Liver (tissue), 9 donors: ENCODE measurements around the gene SPTLC1. TPM values are rescaled to one million over a fixed set of nuclear protein-coding genes. Genes with fewer than 3 reads are reported as not detected.

Source experiments
- DNase-seq: peaks from one replicate; pipeline ENCODE4 v3.0.0-alpha.2; 2017; ENCODE audit warnings: low spot score
- H3K27ac ChIP-seq, 2 donors: one replicate each; pipeline ENCODE4 v1.7.0; 2013; ENCODE audit warnings: inconsistent platforms in 2 of 2, low read length in 2 of 2, control low read depth in 1 of 2, low read depth in 1 of 2, mild to moderate bottlenecking in 1 of 2
- H3K27me3 ChIP-seq, 4 donors: one replicate each; pipeline versions ENCODE4 v1.6.1 to v1.7.0; 2013; ENCODE audit warnings: low read length in 3 of 4, inconsistent platforms in 1 of 4, mild to moderate bottlenecking in 1 of 4, moderate library complexity in 1 of 4; ENCODE audit not compliant: control insufficient read depth in 4 of 4, insufficient read depth in 4 of 4
- H3K36me3 ChIP-seq, 4 donors: one replicate each; pipeline versions ENCODE4 v1.6.1 to v1.7.0; 2013; ENCODE audit warnings: low read length in 3 of 4, mild to moderate bottlenecking in 3 of 4, low read depth in 1 of 4, moderate library complexity in 1 of 4; ENCODE audit not compliant: control insufficient read depth in 4 of 4, insufficient read depth in 3 of 4
- H3K4me1 ChIP-seq, 4 donors: one replicate each; pipeline versions ENCODE4 v1.6.1 to v1.7.0; 2013; ENCODE audit warnings: low read length in 3 of 4, mild to moderate bottlenecking in 3 of 4, moderate library complexity in 1 of 4; ENCODE audit not compliant: control insufficient read depth in 4 of 4, insufficient read depth in 4 of 4
- H3K4me3 ChIP-seq, 3 donors: one replicate each; pipeline versions ENCODE4 v1.6.1 to v1.7.0; 2013; ENCODE audit warnings: low read length in 3 of 3, control low read depth in 1 of 3, low read depth in 1 of 3, mild to moderate bottlenecking in 1 of 3
- H3K9ac ChIP-seq, 2 donors: one replicate each; pipeline ENCODE4 v1.7.0; 2013; ENCODE audit warnings: low read length in 2 of 2, mild to moderate bottlenecking in 2 of 2, moderate library complexity in 2 of 2, control low read depth in 1 of 2, low read depth in 1 of 2
- H3K9me3 ChIP-seq, 4 donors: one replicate each; pipeline versions ENCODE4 v1.6.1 to v1.7.0; 2013; ENCODE audit warnings: low read length in 3 of 4; ENCODE audit not compliant: control insufficient read depth in 4 of 4
- ATF3 ChIP-seq: IDR thresholded peaks from 2 replicates; pipeline ENCODE4 v1.6.1; 2016; ENCODE audit warnings: antibody characterized with exemption
- CTCF ChIP-seq: fragments of 150-350 bp; IDR thresholded peaks from 2 replicates; pipeline ENCODE4 v1.5.1; 2017; ENCODE audit warnings: improper control_type of control experiment, low read depth, low read length; ENCODE audit not compliant: missing input control
- EGR1 ChIP-seq, 2 donors: IDR thresholded peaks; 2 replicates each; pipeline ENCODE4 v1.6.1; 2016 to 2018; ENCODE audit warnings: antibody characterized with exemption in 2 of 2, low read depth in 2 of 2
- FOXA1 ChIP-seq: IDR thresholded peaks from 2 replicates; pipeline ENCODE4 v1.6.1; 2016; ENCODE audit warnings: antibody characterized with exemption
- FOXA2 ChIP-seq: IDR thresholded peaks from 2 replicates; pipeline ENCODE4 v1.6.1; 2016; ENCODE audit warnings: antibody characterized with exemption
- GABPA ChIP-seq, 2 donors: IDR thresholded peaks in 1 of 2; conservative IDR thresholded peaks in 1 of 2; 2 replicates each; pipeline ENCODE4 v1.6.1; 2016; ENCODE audit warnings: antibody characterized with exemption in 2 of 2, mild to moderate bottlenecking in 1 of 2, moderate library complexity in 1 of 2
- HNF4A ChIP-seq, 2 donors: conservative IDR thresholded peaks; 2 replicates each; pipeline ENCODE4 v1.6.1; 2016; ENCODE audit warnings: antibody characterized with exemption in 2 of 2, mild to moderate bottlenecking in 2 of 2
- NR2F2 ChIP-seq: IDR thresholded peaks from 2 replicates; pipeline ENCODE4 v1.6.1; 2016; ENCODE audit warnings: antibody characterized with exemption
- RAD21 ChIP-seq, 2 donors: IDR thresholded peaks; 2 replicates each; pipeline ENCODE4 v1.6.1; 2016; ENCODE audit warnings: antibody characterized with exemption in 2 of 2, mild to moderate bottlenecking in 2 of 2
- RXRA ChIP-seq, 2 donors: IDR thresholded peaks; 2 replicates each; pipeline ENCODE4 v1.6.1; 2017 to 2018; ENCODE audit warnings: antibody characterized with exemption in 2 of 2, mild to moderate bottlenecking in 1 of 2
- SP1 ChIP-seq: IDR thresholded peaks from 2 replicates; pipeline ENCODE4 v1.6.1; 2018; ENCODE audit warnings: antibody characterized with exemption, mild to moderate bottlenecking
- TAF1 ChIP-seq: conservative IDR thresholded peaks from 2 replicates; pipeline ENCODE4 v1.6.1; 2016; ENCODE audit warnings: antibody characterized with exemption, mild to moderate bottlenecking
- YY1 ChIP-seq: IDR thresholded peaks from 2 replicates; pipeline ENCODE4 v1.6.1; 2016; ENCODE audit warnings: antibody characterized with exemption, mild to moderate bottlenecking
- WGBS: extraction: QIAGEN DNeasy Blood & Tissue Kit; methylation state at CpG from one replicate; pipeline ENCODE4 v1.1.7; 2013; 5-methylcytosine and 5-hydroxymethylcytosine counted together
- polyA plus RNA-seq, 2 donors: library from polyadenylated mRNA; stranded (reverse) in 1 of 2; unstranded in 1 of 2; fragments of 200-250 nt in 1 of 2; fragments of >200 nt in 1 of 2; fragmentation: Nextera tagmentation in 1 of 2; extraction: Ambion mirVana in 1 of 2; gene quantifications; one replicate each; pipeline versions ENCODE4 v1.2.1 to v1.2.3, GENCODE V29; 2013 to 2015
- total RNA-seq, 2 donors: library from RNA; depleted of rRNA; stranded (reverse); fragments of >200 nt; gene quantifications; one replicate each; pipeline ENCODE4 v1.2.3, GENCODE V29; 2014
- TF ChIP-seq, protein P1 (sequence below): IDR thresholded peaks from 2 replicates; pipeline ENCODE4 v1.6.1; 2016; ENCODE audit warnings: antibody characterized with exemption, mild to moderate bottlenecking
- TF ChIP-seq, protein P2 (sequence below): IDR thresholded peaks from 2 replicates; pipeline ENCODE4 v1.6.1; 2016; ENCODE audit warnings: antibody characterized with exemption
- donor health status: healthy.
- donor health status: healthy.
- donor health status: healthy.
- donor health status: healthy.
- donor health status: healthy.

The SPTLC1 gene
- total and polyA plus RNA-seq, 4 donors, result 9.9 to 38.0 (median 19.8) TPM

DNA sequence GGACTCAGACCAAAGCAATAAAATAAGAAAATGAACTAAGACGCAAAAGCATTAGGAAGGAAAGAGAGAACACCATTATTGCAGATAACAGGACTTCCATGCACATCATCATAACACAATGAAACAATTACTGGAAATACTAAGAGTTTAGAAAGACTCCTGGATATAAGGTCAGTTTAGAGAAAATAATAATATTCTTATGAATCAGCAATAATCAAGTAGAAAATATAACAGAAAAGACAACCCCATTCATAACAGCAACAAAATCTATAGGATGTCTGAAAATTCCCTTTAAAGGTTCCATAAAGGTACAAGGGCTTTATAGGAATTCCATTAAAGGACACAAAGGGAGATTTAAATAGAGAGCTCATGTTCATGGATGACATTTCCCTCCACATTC lies 73.0 kb downstream of the SPTLC1 start:
- H3K9ac ChIP-seq, result no peak overlapping the region
- peaks cover 2 to 8% (median 4%) of the 10 kb centered on the region in 4 donors for H3K9me3 ChIP-seq
- H3K36me3 ChIP-seq, result peaks cover 6 to 57% (median 48%) of the 10 kb centered on the region in 4 donors
- no peaks in the 10 kb centered on the region for H3K27me3 ChIP-seq
- WGBS, result 100% methylated on average over 1 of the region's 1 CpG
- no peak overlapping the region for H3K27ac ChIP-seq
- H3K4me1 ChIP-seq, result no peaks in the 10 kb centered on the region
- no peak overlapping the region for H3K4me3 ChIP-seq
- DNase-seq, result no peak
- TF ChIP-seq NR2F2 (no peak), SP1 (no peak), CTCF (no peak), FOXA1 (no peak)
- TF ChIP-seq, protein P1, sequence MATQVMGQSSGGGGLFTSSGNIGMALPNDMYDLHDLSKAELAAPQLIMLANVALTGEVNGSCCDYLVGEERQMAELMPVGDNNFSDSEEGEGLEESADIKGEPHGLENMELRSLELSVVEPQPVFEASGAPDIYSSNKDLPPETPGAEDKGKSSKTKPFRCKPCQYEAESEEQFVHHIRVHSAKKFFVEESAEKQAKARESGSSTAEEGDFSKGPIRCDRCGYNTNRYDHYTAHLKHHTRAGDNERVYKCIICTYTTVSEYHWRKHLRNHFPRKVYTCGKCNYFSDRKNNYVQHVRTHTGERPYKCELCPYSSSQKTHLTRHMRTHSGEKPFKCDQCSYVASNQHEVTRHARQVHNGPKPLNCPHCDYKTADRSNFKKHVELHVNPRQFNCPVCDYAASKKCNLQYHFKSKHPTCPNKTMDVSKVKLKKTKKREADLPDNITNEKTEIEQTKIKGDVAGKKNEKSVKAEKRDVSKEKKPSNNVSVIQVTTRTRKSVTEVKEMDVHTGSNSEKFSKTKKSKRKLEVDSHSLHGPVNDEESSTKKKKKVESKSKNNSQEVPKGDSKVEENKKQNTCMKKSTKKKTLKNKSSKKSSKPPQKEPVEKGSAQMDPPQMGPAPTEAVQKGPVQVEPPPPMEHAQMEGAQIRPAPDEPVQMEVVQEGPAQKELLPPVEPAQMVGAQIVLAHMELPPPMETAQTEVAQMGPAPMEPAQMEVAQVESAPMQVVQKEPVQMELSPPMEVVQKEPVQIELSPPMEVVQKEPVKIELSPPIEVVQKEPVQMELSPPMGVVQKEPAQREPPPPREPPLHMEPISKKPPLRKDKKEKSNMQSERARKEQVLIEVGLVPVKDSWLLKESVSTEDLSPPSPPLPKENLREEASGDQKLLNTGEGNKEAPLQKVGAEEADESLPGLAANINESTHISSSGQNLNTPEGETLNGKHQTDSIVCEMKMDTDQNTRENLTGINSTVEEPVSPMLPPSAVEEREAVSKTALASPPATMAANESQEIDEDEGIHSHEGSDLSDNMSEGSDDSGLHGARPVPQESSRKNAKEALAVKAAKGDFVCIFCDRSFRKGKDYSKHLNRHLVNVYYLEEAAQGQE, result no peak

DNA sequence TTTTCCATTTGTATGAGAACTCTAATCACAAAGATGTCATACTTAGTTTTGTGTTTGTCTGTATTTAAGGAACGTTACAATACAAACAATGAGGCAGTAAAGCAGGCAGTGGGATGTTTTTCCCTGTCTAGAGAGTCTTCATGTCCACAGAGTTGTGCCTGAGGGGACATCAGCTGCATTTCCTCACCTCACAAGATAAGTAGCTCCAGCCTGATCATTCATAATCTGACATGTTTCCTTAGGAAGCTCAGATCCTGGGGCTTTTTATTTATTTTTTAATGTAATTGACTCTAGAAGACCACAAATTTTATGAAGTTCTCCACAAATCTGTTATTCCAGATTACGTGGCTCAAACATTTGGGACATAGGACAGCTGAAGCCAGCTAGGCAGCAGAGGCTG lies 78.5 kb downstream of the SPTLC1 start:
- 96% methylated on average over 2 of the region's 2 CpGs for WGBS
- H3K9ac ChIP-seq, result no peak overlapping the region
- H3K27ac ChIP-seq, result no peak overlapping the region

GRCh38 chr9:92036411-92036746 lies 78.8 kb downstream of the SPTLC1 start:
- Histone ChIP-seq H3K4me3 (no peak overlapping the region), H3K4me1 (no peaks in the 10 kb centered on the region), H3K36me3 (peaks cover 6 to 37% (median 24%) of the 10 kb centered on the region in 4 donors), H3K27ac (no peak overlapping the region), H3K9ac (no peak overlapping the region), H3K9me3 (no peaks in the 10 kb centered on the region), H3K27me3 (no peaks in the 10 kb centered on the region)
- TF ChIP-seq RXRA (IDR thresholded peaks at IDR 0.05) (no peak), HNF4A (conservative IDR thresholded peaks at IDR 0.05) (no peak), NR2F2 (no peak), FOXA2 (no peak), RAD21 (IDR thresholded peaks at IDR 0.05) (no peak), GABPA (IDR thresholded peaks at IDR 0.05 in 1 of 2, conservative IDR thresholded peaks at IDR 0.05 in 1 of 2) (no peak), TAF1 (no peak), YY1 (no peak)
- TF ChIP-seq, protein P2, sequence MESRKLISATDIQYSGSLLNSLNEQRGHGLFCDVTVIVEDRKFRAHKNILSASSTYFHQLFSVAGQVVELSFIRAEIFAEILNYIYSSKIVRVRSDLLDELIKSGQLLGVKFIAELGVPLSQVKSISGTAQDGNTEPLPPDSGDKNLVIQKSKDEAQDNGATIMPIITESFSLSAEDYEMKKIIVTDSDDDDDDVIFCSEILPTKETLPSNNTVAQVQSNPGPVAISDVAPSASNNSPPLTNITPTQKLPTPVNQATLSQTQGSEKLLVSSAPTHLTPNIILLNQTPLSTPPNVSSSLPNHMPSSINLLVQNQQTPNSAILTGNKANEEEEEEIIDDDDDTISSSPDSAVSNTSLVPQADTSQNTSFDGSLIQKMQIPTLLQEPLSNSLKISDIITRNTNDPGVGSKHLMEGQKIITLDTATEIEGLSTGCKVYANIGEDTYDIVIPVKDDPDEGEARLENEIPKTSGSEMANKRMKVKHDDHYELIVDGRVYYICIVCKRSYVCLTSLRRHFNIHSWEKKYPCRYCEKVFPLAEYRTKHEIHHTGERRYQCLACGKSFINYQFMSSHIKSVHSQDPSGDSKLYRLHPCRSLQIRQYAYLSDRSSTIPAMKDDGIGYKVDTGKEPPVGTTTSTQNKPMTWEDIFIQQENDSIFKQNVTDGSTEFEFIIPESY, result no peak
- DNase-seq, result no peak
- WGBS, result 97% methylated on average over 5 of the region's 5 CpGs

More for the DNA sequence above, 78.5 kb downstream of the SPTLC1 start:
- no peak for DNase-seq
- TF ChIP-seq RXRA (IDR thresholded peaks at IDR 0.05) (no peak), EGR1 (IDR thresholded peaks at IDR 0.05; ENCODE audit: low read depth in 2 of 2) (no peak), TAF1 (no peak), ATF3 (no peak), FOXA1 (no peak), SP1 (no peak)
- no peaks in the 10 kb centered on the region for H3K27me3 ChIP-seq
- no peaks in the 10 kb centered on the region for H3K4me1 ChIP-seq
- H3K36me3 ChIP-seq, result peaks cover 6 to 40% (median 26%) of the 10 kb centered on the region in 4 donors
- H3K9me3 ChIP-seq, result peaks cover 0 to 2% (median 0%) of the 10 kb centered on the region in 4 donors
- H3K4me3 ChIP-seq, result no peak overlapping the region
